Skeletal muscle satellite cell (primary cell): ENCODE results near the gene TMEM132D.
"Not testable (repeated sequence)": the region's sequence is repeated elsewhere in the genome, so short reads cannot be mapped to it uniquely, and the experiment has no call there.

Experiments used
- H3K27me3 ChIP-seq: 2 replicates; pipeline ENCODE4 v1.7.0; 2013; ENCODE audit warnings: low read length; ENCODE audit not compliant: control insufficient read depth, insufficient read depth
- H3K36me3 ChIP-seq: 2 replicates; pipeline ENCODE4 v1.7.0; 2013; ENCODE audit warnings: mild to moderate bottlenecking, control low read depth, low read length; ENCODE audit not compliant: insufficient read depth
- H3K4me1 ChIP-seq: 2 replicates; pipeline ENCODE4 v1.7.0; 2013; ENCODE audit warnings: low read length; ENCODE audit not compliant: control insufficient read depth, insufficient read depth
- H3K4me2 ChIP-seq: 2 replicates; pipeline ENCODE4 v1.7.0; 2013; ENCODE audit warnings: mild to moderate bottlenecking, low read length
- H3K4me3 ChIP-seq: 2 replicates; pipeline ENCODE4 v1.7.0; 2013; ENCODE audit warnings: low read length
- H3K9ac ChIP-seq: 2 replicates; pipeline ENCODE4 v1.7.0; 2013; ENCODE audit warnings: mild to moderate bottlenecking, low read depth, low read length, moderate library complexity
- H3K9me3 ChIP-seq: replicated peaks from 2 replicates; pipeline ENCODE4 v1.7.0; 2013; ENCODE audit warnings: mild to moderate bottlenecking, control low read depth, low read length

The TMEM132D gene

DNA sequence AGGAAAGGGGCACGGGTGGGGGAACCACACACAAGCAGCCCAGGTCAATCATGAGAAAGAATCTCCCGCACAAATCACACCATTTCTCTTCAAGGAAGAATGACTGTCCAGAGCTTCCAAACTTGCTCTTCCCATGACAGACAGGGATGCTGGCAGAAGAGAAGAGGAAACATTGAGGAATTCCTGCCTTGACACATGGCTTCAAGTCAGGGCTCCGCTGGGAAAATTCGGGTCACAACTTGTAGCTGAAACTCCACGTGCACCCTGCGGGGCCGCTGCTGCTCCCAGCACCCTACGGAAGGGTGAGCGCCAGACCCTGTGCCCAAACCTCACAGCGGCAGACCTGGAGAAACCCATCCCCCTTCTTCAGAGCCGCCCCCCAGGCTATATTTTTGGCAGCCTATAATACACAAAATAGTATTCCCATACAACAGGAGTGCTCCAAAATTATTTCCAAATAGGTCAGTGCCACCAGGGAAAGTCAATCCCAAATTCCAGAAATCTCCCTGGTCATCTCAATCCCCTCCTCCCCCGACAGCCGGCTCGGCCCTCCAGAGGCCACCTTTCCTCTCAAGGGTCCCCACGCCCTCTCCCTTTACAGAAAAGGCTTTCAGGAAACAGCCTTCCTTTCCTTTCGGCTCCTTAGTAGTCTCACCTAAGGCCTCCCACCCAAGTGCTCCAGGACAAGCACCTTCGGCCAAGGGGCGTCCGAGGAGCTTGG lies 1.3 kb downstream of the TMEM132D start:
- H3K36me3 ChIP-seq, result no peaks in the 10 kb centered on the region
- peak overlapping the region; percentile 70 for H3K4me2 ChIP-seq
- H3K4me3 ChIP-seq, result peak overlapping the region; percentile 64
- H3K4me1 ChIP-seq, result peaks cover 13% of the 10 kb centered on the region
- H3K9ac ChIP-seq, result peak overlapping the region; percentile 70
- H3K27me3 ChIP-seq, result no peaks in the 10 kb centered on the region
- H3K9me3 ChIP-seq, result no peaks in the 10 kb centered on the region

DNA sequence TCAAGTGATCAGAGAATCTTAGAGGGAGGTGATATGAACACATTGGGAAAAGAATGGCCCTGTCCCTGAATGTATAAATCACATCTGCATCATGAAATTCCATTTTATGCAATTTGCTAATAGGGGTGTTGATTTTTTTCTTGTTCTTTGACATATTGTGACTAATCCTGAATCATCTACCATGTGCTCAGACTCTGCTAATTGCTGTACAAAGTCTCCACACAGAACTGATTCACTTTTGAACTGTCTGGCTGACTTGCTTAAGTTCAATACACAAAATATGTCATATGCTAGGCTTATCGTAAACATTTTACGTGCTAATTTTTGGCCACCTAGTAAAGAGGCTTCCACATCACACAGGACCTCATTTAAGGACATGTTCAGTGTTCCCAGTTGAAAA lies 2.6 kb downstream of the TMEM132D start:
- no peaks in the 10 kb centered on the region for H3K36me3 ChIP-seq
- H3K4me3 ChIP-seq, result no peak overlapping the region
- no peak overlapping the region for H3K9ac ChIP-seq
- no peaks in the 10 kb centered on the region for H3K27me3 ChIP-seq
- peaks cover 13% of the 10 kb centered on the region for H3K4me1 ChIP-seq
- H3K9me3 ChIP-seq, result no peaks in the 10 kb centered on the region
- peak overlapping the region; percentile 70 for H3K4me2 ChIP-seq

DNA sequence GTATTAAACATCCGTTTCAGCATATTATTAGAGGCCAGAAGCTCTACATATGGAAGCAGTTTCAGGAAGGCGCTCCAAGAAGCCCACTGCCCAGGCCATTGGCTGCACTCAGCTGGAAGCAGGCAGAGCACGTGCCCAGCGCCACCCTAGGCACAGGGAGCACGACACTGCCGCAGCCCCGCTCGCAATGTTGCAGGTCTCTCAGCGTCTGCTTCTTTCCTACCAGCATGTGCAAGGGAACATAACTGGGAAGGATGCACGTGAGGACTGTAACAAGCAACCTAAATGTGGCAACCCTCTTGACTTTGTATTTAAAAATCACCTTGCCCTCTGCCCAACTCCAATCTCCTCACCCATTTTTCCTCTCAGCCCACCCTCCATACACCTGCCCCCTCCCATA lies 3.5 kb downstream of the TMEM132D start:
- Histone ChIP-seq H3K9ac (no peak overlapping the region), H3K27me3 (no peaks in the 10 kb centered on the region), H3K4me2 (no peak overlapping the region), H3K9me3 (no peaks in the 10 kb centered on the region), H3K4me1 (peaks cover 13% of the 10 kb centered on the region), H3K36me3 (no peaks in the 10 kb centered on the region), H3K4me3 (no peak overlapping the region)

DNA sequence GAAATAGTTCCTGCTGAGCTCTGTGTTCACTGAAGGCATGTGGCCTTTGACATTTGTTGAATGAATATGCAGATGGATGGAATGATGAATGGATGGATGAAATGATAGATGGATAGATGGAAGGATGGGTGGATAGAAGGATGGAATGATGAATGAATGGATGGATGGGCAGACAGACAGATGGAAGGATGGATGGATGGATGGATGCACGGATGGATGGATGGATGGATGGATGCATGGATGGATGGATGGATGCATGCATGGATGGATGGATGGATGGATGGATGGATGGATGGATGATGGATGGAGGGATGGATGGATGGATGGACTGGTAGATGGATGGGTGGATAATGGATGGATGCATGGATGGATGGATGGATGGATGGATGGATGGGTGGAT lies 4.8 kb downstream of the TMEM132D start:
- H3K4me2 ChIP-seq, H3K4me3 ChIP-seq, H3K9me3 ChIP-seq, H3K27me3 ChIP-seq, H3K9ac ChIP-seq, H3K36me3 ChIP-seq: not testable (repeated sequence)
- peaks cover 13% of the 10 kb centered on the region for H3K4me1 ChIP-seq

DNA sequence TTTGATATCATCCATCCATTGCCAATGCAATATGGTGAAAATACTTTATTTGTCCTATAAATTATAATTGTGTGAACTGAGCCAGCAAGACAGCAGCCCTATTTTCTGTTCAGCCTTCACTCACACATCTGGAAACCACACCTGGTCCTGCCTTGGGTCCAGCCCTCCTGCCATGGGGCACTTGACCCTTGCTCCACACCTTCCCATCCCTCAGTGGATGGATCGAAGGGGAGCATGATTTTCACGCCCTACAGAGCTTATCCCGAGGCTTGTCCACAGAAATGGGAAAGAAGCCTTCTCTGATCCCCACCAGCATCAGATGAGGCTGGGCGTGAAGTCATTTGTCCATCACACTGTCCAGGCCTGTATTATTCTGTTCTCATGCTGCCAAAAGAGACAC lies 10.1 kb downstream of the TMEM132D start:
- Histone ChIP-seq H3K9me3 (no peaks in the 10 kb centered on the region), H3K4me3 (no peak overlapping the region), H3K27me3 (no peaks in the 10 kb centered on the region), H3K4me1 (no peaks in the 10 kb centered on the region), H3K36me3 (no peaks in the 10 kb centered on the region), H3K9ac (no peak overlapping the region), H3K4me2 (no peak overlapping the region)

DNA sequence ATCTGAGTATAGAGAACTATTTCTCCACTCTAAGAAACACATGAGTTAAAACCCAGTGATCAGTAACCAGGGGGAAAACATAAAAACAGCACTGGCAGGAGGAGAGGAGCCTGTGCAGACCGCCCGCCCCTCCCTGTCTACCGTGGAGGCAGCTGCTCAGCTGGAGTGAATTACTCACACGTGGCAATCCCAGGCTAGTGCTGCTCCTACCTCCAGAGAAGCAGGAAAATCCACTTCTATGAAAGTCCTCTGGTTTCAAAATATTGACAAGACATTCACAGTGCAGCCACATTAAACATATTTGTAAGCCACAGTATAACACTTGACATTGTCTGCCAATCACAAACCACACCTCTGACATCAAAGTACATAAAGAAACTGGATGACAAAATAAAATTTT lies 16.7 kb downstream of the TMEM132D start:
- no peaks in the 10 kb centered on the region for H3K27me3 ChIP-seq
- no peak overlapping the region for H3K9ac ChIP-seq
- no peak overlapping the region for H3K4me2 ChIP-seq
- no peaks in the 10 kb centered on the region for H3K4me1 ChIP-seq
- no peaks in the 10 kb centered on the region for H3K36me3 ChIP-seq
- H3K4me3 ChIP-seq, result no peak overlapping the region
- no peaks in the 10 kb centered on the region for H3K9me3 ChIP-seq

DNA sequence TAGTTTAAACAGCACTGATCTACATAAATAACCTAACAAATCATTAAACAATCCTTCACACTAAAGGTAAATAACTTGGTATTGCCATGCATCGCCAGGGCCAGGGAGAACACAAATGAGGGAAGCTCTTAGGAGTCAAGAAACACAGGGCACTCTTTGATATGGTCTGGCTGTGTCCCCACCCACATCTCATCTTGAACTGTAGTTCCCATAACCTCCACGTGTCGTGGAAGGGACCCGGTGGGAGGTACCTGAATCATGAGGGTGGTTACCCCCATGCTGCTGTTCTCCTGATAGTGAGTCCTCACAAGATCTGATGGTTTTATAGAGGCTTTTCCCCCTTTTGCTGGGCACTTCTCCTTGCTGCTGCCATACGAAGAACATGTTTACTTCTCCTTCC lies 17.3 kb downstream of the TMEM132D start:
- Histone ChIP-seq H3K4me1 (no peaks in the 10 kb centered on the region), H3K27me3 (no peaks in the 10 kb centered on the region), H3K9ac (no peak overlapping the region)

DNA sequence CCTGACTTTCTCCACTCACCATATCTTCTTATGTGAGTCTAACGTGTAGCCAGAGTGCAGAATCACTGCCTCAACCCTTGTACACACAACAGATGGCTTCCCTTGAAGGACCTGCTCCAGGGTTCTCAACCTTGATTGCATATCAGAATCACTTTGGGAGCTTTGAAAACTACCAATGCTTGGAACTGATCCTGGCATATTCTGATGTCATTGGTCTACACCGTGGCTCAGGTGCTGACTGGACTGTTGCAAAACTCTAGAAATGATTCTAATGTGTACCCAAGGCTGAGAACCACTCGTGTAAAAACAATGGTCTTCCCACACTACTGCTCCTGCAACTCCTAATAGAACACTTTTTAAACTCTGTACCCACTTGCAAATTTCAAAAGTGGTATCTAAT lies 18.5 kb downstream of the TMEM132D start:
- Histone ChIP-seq H3K4me2 (no peak overlapping the region), H3K36me3 (no peaks in the 10 kb centered on the region), H3K9me3 (no peaks in the 10 kb centered on the region), H3K4me3 (no peak overlapping the region), H3K4me1 (no peaks in the 10 kb centered on the region), H3K27me3 (no peaks in the 10 kb centered on the region), H3K9ac (no peak overlapping the region)

More for the DNA sequence above, 17.3 kb downstream of the TMEM132D start:
- Histone ChIP-seq H3K4me2 (no peak overlapping the region), H3K4me3 (no peak overlapping the region), H3K36me3 (no peaks in the 10 kb centered on the region), H3K9me3 (no peaks in the 10 kb centered on the region)

DNA sequence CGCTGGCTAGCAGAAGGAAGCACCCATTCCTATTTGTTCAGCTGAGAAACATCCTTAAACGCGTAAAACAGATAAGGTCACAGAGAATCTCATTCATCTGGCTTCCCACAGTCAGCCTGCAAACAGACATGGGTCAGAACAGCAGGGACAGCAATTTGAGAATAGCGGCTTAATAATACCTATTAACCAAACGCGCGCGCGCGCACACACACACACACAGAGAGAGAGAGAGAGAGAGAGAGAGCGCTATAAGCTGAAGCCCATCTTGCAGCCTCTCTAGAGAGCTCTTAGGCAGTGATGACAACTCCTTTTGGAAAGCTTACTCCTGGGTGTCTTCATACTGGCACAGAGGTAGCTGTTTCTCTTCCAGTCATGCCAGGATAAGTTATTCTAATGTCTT lies 26.4 kb downstream of the TMEM132D start:
- Histone ChIP-seq H3K4me1 (no peaks in the 10 kb centered on the region), H3K9me3 (no peaks in the 10 kb centered on the region), H3K36me3 (no peaks in the 10 kb centered on the region), H3K9ac (no peak overlapping the region), H3K4me3 (no peak overlapping the region), H3K27me3 (no peaks in the 10 kb centered on the region), H3K4me2 (no peak overlapping the region)

DNA sequence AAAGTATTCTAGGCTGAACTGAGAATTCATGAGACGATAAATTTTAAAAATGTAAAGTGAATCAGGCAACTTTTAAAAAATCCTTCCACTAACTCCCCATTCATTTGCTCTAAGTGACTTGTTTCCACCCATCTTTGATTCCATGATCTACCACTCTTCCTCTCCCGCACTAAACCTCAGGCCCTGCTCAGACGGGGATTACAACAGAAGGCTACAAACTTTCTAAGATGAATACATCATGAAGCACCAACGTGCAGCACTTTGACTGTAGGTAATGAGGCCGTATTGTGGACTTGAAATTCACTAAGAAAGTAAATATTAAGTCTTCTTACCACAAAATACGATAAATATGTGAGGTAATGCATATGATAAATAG lies 30.0 kb downstream of the TMEM132D start:
- no peaks in the 10 kb centered on the region for H3K9me3 ChIP-seq
- no peaks in the 10 kb centered on the region for H3K4me1 ChIP-seq
- H3K4me2 ChIP-seq, result no peak overlapping the region
- H3K4me3 ChIP-seq, result no peak overlapping the region
- H3K27me3 ChIP-seq, result no peaks in the 10 kb centered on the region
- H3K9ac ChIP-seq, result no peak overlapping the region
- no peaks in the 10 kb centered on the region for H3K36me3 ChIP-seq

DNA sequence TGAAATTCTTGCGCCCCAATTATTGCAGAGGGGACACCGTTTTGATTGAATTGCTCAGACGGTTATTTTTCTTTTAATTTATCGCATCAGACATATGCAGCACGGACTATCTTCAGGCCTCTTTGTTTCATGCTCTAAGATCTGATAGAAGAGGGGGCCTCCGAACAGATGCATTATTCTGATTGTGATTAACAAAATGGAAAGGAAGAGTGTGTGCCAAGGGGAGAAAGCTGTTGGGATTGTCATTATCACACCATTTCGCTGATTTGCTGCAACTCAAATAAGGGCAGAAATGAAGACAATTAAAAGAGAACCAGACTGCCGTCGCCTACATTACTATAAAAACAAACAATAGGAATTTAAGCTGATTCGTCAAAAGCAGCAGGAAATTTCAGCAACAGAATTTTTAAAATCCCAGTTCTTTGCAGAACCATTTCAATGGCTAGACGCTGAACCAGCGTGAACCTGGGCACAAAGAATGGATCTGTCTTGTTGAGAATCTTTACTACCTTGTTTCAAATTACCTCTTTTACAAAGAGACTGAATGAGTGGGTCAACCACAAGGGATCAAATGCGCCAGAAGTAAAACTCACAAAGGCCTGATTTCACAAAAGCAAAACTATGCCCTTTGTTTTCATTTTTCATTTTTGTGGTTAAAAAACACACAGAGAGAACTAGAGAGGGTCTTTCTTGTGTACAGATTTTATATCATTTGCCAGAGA lies 30.6 kb downstream of the TMEM132D start:
- Histone ChIP-seq H3K4me1 (no peaks in the 10 kb centered on the region), H3K36me3 (no peaks in the 10 kb centered on the region), H3K9me3 (no peaks in the 10 kb centered on the region), H3K9ac (no peak overlapping the region), H3K4me3 (no peak overlapping the region), H3K27me3 (no peaks in the 10 kb centered on the region), H3K4me2 (no peak overlapping the region)
